NT2/D1 (cell line): ENCODE data around the gene FAM24B.

Source experiments
- SUZ12 ChIP-seq: IDR thresholded peaks from 2 replicates; pipeline ENCODE4 v1.6.1; 2011; ENCODE audit not compliant: insufficient read length, insufficient read depth; ENCODE audit errors: extremely low read depth
- YY1 ChIP-seq: IDR thresholded peaks from 2 replicates; pipeline ENCODE4 v1.6.1; 2011; ENCODE audit not compliant: insufficient read length, insufficient read depth
- ZNF274 ChIP-seq: IDR thresholded peaks from 2 replicates; pipeline ENCODE4 v1.6.1; 2011; ENCODE audit warnings: mild to moderate bottlenecking, low read depth, low read length

DNA sequence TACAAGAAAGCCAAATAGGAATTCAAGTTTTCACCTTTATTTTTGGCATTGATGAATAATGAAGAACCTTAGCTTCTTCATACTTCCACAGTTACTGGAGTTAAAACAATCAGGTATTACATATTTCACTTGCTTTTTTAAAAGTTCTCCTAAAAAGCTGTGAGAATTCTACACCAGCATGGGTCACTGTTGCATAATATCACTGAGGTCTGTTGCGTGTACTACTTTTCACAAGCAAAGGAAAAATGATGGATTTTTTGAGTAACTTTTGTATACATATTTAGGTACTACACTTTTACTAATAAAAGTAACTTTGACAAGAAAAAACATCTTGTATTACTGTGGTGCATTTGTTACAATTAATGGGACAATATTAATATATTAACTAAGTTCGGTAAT is 15.2 kb downstream of the FAM24B start:
- TF ChIP-seq SUZ12 (no peak), YY1 (no peak), ZNF274 (no peak)
